HG03095 (cell line): ENCODE measurements around the gene CCL19.

Experiments used
- ATAC-seq: cut with Tn5 transposase; IDR thresholded peaks from one replicate; pipeline ENCODE4 v1.9.1; 2021; ENCODE audit warnings: moderate library complexity; ENCODE audit not compliant: unreplicated experiment

Gene CCL19

DNA sequence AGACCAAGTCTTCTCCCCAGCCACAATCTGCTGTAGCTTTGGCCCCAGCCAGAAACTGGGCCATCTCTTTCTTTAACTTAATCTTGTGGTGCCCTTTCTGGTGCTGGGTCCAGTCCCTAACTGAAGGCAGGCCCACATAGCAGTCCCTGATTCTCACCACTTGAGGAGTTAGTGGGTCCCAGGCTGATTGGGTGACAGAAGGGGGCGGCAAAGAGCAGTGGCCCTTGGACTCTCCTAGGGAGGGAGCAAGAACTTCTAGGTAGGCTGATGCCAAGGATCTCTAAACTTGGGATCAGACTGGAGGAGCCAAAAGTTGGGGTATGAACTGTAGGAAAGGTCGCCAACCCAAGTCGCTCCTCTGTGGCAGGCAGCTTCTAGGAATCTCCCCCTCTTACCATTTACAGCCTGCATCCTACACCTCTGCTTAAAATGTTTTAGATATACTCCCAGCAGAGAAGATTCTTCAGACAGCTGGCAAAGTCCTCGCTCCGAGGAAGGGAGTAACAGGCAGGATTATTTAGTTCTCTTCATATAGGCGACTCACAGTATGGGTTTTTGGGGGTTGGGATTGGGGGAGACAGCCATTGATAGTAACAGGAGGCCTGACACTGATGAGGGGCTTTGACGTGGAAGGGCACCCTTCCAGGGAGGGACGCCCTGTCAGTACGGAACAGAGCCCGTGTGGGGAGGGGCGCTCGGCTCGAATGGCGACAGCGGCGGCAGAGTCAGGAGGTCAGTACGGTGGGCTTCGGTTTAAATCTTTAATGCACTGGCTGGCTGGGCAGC, 26.6 kb downstream of the CCL19 start:
- ATAC-seq: no peak

DNA sequence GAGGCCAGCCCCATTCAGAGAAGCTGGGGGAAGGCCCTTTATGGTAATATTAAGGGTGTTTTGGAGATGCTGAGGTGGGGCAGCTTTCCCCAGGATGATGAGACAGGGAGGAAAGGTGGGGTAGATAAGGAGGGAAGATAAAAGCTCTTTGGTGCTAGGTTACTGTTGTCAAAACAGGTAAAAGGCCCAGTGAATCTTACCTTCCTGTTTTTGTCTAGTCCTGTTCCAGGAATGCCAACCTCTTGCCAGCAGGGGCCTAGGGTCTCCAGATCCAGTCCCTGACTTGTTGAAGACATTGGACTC, 27.8 kb downstream of the CCL19 start:
- no peak for ATAC-seq

DNA sequence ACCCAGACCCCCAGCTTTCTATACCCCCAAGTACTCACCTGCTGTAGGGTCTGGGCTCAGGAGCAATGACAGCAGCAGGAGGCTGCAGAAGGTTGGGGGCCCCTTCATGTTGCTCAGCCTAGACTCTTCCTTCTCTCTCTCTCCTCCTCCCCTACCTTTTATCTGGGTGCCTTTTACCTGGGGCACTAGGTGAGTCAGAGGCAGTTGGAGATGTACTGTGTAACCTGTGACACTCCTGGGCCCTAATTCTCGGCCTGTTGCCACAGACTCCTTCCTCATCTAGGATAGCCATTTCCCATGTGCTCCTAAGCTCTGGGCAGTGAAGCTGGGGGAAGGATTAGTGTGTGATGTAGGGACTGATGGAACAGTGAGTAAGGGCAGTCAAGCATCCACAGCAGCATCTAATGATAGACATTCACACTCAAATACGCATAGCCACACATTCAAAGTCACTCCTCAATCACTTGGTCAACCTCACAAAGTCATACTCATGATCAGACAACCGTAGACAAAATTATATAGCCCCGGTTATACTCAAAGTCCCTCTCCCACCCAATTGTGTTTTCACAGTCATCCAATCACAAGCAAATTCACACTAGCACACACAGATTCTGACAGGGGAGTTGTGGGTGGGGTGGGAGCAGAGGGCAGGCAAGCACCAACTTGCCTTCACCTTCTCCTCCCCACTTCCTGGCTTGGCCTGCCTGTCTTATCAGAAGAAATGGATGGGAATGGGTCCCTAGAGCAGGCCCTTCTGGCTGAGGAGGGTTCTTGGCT, 28.4 kb downstream of the CCL19 start, which contains the start of gene CCL27:
TSS of gene CCL27 (minus strand) at position 132 of the 777 bp plus-strand sequence. CDS start at position 108, 24 bp downstream.
- no peak for ATAC-seq

DNA sequence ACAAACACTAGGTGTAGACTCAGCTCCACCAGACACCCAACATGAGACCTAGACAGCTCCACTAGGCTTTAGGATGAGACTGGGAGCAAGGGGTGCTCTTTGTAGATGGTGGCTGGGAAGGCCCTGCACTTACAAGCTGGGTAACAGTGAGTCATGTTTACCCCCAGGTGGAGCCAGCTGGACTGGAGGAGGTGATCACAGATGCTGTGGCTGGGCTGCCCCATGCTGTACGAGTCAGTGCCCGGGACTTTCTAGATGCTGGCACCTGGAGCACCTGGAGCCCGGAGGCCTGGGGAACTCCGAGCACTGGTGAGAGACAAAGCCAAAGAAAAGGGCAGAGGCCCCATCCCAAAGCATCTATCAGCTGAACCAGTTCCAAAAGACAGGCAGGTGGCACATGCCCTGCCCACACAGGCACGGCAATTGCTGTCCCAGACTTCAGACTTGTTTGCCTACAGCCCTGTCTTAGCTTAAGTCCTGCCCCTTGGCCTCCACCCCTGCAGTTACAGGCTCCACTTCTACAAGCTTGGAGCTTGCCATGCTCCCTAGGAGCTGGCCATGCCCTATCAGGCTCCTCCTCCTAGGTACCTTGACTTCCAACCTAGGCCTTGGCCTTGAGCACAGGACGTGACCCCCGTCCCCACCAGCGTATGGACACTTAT, 31.4 kb downstream of the CCL19 start:
- ATAC-seq: no peak

DNA sequence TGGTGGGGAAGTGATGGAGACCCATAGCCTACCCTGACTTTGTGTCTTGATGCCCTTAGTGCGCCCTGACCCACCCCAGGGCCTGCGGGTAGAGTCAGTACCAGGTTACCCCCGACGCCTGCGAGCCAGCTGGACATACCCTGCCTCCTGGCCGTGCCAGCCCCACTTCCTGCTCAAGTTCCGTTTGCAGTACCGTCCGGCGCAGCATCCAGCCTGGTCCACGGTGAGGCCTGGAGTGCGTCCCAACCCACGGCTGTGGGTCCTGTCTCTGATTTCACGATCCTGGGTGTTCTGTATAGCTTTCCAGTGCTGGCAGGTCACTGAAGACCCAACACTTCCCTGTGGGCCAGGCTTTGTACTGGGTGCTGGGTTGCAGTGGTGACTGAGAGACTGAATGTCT, 32.6 kb downstream of the CCL19 start:
- no peak for ATAC-seq

DNA sequence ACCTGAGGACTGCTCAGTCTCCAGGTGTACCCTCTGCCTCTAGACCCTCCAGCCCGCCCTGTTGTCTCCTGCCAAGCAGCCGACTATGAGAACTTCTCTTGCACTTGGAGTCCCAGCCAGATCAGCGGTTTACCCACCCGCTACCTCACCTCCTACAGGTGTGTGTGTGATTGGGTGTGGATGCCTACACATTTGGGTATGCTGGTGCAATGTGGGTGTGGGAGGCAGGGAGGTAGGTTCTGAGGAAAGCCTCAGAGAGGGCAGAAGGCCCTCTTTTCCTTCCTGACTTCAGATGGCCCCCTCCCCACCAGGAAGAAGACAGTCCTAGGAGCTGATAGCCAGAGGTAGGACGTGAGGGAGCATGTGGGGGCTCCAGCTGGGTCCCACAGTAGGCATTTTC, 34.1 kb downstream of the CCL19 start:
- ATAC-seq: no peak

DNA sequence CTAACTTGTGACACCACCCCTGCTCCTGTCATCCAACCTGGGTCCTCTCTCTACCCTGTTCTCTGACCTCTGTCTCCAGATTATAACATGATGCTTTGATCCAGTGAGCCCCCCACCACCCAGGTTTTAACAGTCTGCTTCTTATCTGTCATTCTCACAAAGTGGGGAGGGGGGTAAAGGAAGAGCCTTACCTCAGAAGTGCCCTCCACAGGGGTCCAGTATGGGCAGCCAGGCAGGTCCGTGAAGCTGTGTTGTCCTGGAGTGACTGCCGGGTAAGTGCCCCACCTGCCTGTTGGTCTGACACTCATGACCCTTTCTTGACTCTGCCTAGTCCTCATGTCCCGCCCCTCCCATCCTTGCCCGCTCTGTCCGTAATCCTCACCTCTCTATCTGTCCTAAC, 35.7 kb downstream of the CCL19 start:
- no peak for ATAC-seq

DNA sequence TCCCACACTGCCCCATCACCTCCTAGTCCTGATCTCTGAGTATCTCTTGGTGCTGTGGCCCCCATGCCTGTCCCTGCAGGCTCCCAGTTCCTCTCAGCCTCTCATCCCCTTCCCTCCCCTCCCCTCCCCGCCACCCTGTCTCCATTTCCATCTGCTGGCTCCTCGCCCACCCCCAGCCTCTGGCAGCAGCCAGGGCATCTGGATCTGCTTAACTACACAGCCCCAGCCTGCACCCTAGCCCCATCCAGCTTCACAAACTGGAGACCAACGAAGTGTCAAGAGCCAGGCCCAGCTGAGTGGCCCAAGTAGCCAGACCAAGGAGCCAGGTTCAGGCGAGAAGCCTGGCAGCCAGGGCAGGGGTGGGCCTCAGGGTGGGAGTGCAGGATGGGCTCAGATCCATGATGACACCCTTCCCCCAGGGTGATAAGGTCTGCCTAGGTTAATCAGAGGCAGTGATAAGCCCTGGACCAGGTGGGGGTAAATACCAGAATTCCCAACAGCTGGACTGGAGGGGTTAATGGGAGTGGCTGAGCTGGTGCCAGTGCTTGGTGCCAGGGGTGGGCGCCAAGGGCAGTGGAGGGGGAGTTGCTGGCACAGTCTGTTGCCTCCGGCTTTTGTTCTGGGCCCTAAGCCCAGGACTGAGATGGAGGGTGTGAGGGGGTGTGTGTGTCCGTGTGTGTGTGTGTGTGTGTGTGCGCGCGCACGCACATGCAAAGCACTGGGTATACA, 36.6 kb downstream of the CCL19 start:
- ATAC-seq: no peak

DNA sequence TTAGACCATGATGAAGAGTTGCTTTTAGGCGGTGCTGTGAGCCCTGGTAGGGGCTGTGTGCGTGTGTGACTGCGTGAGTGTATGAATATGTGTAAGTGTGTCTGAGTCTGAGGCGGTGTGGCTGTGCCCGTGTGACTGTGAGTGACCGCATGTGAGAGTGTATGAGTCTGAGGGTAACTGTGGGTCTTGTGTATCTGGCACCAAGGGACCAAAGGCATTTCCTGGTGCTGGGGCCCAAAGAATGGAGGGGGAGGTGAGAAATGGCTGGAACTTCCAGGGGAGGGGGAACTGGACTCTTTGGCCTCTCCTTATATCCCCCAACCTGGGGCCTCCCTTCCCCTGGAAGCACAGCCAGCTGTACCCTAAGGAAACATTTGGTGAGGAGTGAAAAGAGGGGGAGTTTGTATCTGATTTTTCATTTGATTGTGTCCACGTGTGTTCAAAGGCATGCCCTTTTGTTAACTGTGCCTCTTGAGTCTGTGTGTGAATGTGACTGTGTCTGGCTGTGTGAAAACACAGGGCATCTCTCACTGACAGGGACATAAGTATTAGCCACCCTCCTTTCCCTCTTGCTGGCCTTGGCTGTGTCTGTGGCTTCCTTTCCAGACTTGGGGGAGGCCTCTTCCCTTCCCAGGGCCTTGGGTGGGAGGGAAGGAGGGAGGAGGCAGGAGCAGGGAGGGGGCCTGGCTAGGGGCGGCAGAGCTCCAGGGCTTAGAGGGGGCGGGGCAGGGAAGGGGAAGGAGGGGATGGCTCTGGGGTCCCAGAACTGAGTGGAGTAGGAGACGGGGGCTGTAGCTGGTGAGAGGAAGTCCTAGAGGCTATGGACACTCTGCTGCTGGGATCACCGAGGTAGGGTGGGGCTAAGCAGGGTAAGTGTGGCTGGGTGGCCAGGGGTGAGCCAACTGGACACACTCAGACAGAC, 37.7 kb downstream of the CCL19 start:
- no peak for ATAC-seq

DNA sequence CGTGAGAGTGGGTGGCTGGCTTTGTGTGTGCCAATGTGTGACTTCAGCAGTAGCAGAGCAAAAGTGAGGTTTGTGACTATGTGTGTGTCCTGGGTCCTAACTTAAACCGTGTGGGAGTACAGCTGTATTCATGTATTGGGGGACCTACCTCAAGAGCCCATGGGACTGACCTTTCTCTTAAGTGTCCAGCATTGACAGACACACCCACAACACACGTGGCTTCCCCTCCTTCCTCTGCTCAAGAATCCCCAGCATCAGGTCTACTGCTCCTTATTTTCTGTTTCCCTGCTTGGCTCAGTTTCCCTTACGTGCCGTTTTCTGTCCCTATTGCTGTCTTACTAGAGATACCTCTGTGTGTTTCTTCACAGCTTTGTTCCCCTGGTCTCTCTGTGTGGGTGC, 38.5 kb downstream of the CCL19 start:
- no peak for ATAC-seq

DNA sequence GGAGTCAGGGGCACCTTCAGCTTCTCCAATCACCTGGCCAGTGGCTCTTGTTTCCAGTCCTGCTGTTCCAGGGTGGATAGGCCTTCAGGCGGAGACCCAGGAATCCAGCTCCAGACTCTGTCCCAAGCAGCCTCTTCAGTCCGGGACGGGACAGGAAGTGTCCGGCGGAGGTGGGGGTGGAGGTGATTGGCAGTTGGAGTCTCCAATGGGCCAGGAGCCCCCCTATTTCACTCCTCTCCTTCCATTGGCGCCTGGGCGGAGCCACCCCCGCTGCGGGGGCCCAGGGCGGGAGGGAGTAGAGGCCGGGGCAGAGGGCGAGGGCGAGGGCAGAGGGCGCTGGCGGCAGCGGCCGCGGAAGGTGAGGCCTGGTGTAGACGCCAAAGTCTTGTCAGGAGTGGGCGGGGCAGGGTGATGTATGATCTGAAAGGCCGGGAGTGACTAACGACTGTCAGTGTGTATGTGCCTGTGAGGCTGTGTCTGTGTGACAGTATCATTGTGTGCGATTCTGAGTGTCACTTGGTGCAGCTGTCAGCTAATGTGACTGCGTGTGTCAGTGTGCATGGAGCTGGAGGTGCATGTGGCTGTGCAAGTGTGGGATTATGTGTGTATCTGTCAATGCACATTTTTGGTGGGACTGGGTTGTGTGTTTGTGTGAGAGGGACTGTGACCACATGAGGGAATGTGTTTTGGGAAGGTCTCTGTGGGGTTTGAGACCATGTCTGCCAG, 39.0 kb downstream of the CCL19 start, which contains the start of gene IL11RA:
TSS of gene IL11RA (plus strand) at position 310 of the 726 bp plus-strand sequence. CDS start 3,033 bp downstream, outside the sequence.
- ATAC-seq: no peak

DNA sequence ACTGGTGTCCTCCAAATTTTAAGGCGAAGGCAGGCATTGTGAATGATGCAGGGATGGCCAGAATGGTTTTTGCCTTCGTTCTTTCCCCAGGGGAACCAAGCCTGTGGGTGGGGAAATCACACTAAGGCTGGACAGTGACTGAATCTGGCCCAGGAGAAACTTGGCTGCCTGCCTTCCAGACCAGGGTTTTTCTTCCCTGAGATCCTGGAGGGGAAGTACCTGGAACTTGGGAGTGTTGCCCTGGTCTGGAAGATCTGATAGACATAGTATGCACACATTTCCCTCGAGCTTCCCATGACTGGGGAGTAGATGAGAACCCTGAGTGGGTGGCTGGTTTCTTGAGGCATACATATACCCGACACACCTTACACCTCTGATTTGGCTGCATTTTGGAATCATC, 39.8 kb downstream of the CCL19 start:
- no peak for ATAC-seq

DNA sequence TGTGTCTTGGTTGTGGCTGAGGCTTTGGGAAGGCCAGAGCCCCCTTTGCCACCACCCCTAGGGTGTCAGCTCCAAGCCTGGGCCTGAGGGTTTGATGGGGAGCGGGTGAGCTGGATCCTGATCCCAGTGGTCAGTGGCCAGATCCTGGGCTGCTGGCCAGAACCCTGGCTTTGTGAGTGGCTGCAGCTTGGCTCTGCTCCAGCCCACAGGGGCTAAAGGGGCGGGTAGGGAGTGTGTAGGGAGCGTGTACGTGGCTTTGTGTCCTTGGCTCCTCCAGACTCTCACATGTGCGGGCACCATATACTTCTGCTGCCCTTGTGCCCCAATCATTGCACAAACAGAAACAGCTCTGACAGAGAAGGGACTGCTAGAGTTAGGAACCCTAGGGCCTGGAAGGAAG, 40.3 kb downstream of the CCL19 start:
- ATAC-seq: no peak

DNA sequence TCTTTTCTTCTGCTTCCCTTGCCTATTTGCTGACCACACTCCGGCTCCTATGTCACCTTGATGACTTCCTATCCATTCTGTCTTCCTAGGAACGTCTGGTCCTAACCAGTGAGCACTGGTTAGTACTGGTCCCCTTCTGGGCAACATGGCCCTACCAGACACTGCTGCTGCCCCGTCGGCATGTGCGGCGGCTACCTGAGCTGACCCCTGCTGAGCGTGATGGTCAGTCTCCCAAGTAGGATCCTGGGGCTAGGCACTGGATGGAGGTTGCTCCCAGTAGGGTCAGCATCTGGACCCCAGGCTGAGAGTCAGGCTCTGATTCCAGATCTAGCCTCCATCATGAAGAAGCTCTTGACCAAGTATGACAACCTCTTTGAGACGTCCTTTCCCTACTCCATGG, 42.4 kb downstream of the CCL19 start:
- no peak for ATAC-seq

DNA sequence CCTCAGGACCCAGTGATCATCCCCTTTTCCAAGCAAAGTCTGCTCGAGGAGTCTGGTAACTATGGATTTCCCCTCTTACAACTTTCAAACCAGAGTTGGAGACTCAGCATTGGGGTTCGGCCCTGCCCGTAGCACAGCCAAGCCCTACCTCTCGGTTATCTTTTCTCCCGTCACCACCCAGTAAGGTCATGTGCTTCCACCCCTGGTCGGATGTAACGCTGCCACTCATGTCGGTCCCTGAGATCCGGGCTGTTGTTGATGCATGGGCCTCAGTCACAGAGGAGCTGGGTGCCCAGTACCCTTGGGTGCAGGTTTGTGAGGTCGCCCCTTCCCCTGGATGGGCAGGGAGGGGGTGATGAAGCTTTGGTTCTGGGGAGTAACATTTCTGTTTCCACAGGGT, 43.4 kb downstream of the CCL19 start:
- no peak for ATAC-seq

DNA sequence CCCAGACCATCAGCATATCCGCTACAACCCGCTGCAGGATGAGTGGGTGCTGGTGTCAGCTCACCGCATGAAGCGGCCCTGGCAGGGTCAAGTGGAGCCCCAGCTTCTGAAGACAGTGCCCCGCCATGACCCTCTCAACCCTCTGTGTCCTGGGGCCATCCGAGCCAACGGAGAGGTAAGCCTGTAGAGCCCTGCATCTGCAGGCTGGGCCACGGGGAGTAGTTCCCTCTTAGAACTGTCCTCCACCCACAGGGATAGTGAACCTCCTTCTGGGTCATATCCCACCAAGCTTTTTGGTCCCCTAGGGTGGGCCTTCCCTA, 44.0 kb downstream of the CCL19 start:
- ATAC-seq: peak; percentile 24

DNA sequence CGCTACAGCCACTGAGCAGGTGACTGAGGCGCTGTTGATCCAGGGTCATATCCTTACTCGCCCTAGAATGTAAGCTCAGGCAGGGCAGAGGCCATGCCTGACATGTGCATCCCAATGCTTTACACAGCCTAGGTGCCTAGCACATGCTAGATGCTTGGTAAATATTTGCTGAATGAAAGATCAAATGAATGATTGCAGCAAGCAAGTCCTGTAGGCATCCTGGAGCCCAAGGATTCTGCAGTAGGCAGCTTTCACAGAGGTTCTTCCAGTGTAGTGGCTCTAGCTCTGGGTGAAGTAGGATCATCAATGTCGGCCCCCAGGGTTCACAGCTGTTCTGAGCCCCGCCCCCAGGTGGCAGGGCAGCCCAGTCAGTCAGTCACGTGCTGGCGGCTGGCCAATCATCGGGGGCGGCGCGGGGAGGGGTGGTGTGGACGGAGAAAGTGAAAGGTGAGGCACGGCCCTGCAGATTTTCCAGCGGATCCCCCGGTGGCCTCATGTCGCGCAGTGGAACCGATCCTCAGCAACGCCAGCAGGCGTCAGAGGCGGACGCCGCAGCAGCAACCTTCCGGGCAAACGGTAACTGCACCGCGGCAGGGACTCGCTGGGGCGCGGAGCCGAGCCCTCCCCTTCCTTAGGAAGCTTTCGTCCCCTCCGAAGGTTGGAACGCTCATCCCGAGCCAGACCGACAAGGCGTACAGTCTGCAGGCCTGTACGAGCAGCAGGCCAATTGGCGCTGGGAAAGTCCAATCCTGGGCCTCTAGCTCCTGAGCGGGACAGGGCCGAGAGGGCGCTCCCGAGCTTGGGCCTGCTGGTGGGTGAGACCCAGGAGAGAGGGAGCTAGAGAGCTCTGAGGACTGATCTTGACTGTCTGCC, 44.6 kb downstream of the CCL19 start, which contains the start of gene GALT:
TSS of gene GALT (plus strand) at position 465 of the 873 bp plus-strand sequence. CDS start at position 495, 30 bp downstream.
- ATAC-seq: peak; percentile 85

DNA sequence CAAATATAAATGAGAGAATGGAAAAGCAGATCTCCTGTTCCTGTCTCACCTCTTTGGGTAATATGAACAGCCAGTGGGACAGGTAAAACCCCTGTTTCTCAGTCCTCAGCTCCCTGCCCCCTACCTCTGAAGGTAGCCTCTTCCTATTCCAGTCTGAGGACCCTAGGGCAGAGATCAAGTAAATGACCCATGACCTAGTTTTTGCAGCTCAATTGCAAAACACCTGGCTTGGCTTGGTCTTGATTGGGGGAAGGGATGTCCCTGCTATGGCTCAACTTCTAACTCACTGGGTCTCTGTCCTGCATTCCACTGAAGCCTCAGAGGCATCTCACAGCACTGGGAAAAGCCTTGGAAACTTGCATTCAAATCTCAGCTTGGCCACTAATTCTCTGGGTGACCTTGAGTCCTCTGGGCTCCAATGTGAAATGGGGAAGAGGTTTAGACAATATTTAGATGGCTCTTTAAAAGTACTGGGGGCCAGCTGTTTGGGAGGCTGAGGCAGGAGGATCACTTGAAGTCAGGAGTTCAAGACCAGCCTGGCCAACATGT, 46.2 kb downstream of the CCL19 start:
- ATAC-seq: no peak
